B cell (primary cell): ENCODE data around the gene SIGLEC10. TPM values are rescaled to one million over a fixed set of nuclear protein-coding genes. Genes with fewer than 3 reads are reported as not detected.

Experiments
- ATAC-seq: fragments of 200-7000 bp; cut with Tn5 transposase; one replicate; pipeline ENCODE4 v1.10.0; 2021; ENCODE audit warnings: low read depth, mild to moderate bottlenecking, moderate number of reproducible peaks, moderate library complexity
- CTCF ChIA-PET: fragments of 350-600 bp; sonication (Branson Sonifier 250); formaldehyde crosslinking; loops from one replicate; lab custom pipeline; 2021; ENCODE audit warnings: antibody characterized with exemption, inconsistent platforms; lab: Charles Lee
- POLR2A ChIA-PET: fragments of 350-600 bp; sonication (Branson Sonifier 250); formaldehyde crosslinking; loops from one replicate; lab custom pipeline; 2021; ENCODE audit warnings: antibody characterized with exemption; lab: Charles Lee
- DNase-seq: peaks from one replicate; pipeline ENCODE4 v3.0.0; 2013
- H2AFZ ChIP-seq: 2 replicates; pipeline ENCODE4 v1.6.1; 2012; ENCODE audit warnings: mild to moderate bottlenecking, low read depth, low read length; ENCODE audit not compliant: insufficient read depth, poor library complexity, severe bottlenecking
- H3K27ac ChIP-seq, 2 donors: 1 replicate in 1 of 2; 2 replicates in 1 of 2; pipeline ENCODE4 v1.5.1; 2012 to 2013; ENCODE audit warnings: low read length in 2 of 2, mild to moderate bottlenecking in 2 of 2, moderate library complexity in 1 of 2
- H3K27me3 ChIP-seq, 4 experiments: fragments of 200-600 bp in 1 of 4; sonication (generic) in 1 of 4; replicated peaks in 1 of 4; 1 replicate in 2 of 4; 2 replicates in 2 of 4; pipeline versions ENCODE4 v1.6.1 to v1.7.0; 2013 to 2016; ENCODE audit warnings: low read length in 3 of 4, mild to moderate bottlenecking in 2 of 4, mixed read lengths in 1 of 4, moderate library complexity in 1 of 4; ENCODE audit not compliant: insufficient read depth in 4 of 4, control insufficient read depth in 3 of 4; ENCODE audit errors: control extremely low read depth in 1 of 4
- H3K36me3 ChIP-seq, 2 experiments: replicated peaks in 1 of 2; 1 replicate in 1 of 2; 2 replicates in 1 of 2; pipeline versions ENCODE4 v1.6.1 to v1.7.1; 2013; ENCODE audit warnings: low read length in 1 of 2; ENCODE audit not compliant: insufficient read depth in 2 of 2, control insufficient read depth in 1 of 2; ENCODE audit errors: control extremely low read depth in 1 of 2, extremely low read depth in 1 of 2
- H3K4me1 ChIP-seq, 2 donors: fragments of 200-600 bp in 1 of 2; sonication (generic) in 1 of 2; 1 replicate in 1 of 2; 2 replicates in 1 of 2; pipeline versions ENCODE4 v1.5.1 to v1.6.1; 2013 to 2017; ENCODE audit warnings: low read length in 2 of 2; ENCODE audit not compliant: control insufficient read depth in 2 of 2, insufficient read depth in 2 of 2
- H3K4me2 ChIP-seq: replicated peaks from 2 replicates; pipeline ENCODE3; 2012; ENCODE audit warnings: mild to moderate bottlenecking, low read depth, low read length; ENCODE audit not compliant: poor library complexity, severe bottlenecking
- H3K4me3 ChIP-seq, 5 experiments: fragments of 200-600 bp in 1 of 5; sonication (generic) in 1 of 5; 1 replicate in 3 of 5; 2 replicates in 2 of 5; pipeline versions ENCODE4 v1.5.1 to v1.7.0; 2011 to 2016; ENCODE audit warnings: low read length in 4 of 5, mild to moderate bottlenecking in 4 of 5, low read depth in 2 of 5, control low read depth in 1 of 5, moderate library complexity in 1 of 5; ENCODE audit not compliant: insufficient read depth in 1 of 5; ENCODE audit errors: control extremely low read depth in 1 of 5, extremely low read depth in 1 of 5
- H3K79me2 ChIP-seq: fragments of 200-600 bp; sonication (generic); one replicate; pipeline ENCODE4 v1.6.0; 2016; ENCODE audit warnings: low read length; ENCODE audit not compliant: control insufficient read depth, insufficient read depth
- H3K9ac ChIP-seq: fragments of 200-600 bp; sonication (generic); 2 replicates; pipeline ENCODE4 v1.6.1; 2017; ENCODE audit warnings: mild to moderate bottlenecking, low read length, moderate library complexity
- H3K9me3 ChIP-seq, 3 donors: one replicate each; pipeline versions ENCODE4 v1.6.1 to v1.7.1; 2013; ENCODE audit warnings: low read length in 2 of 3; ENCODE audit not compliant: control insufficient read depth in 2 of 3, insufficient read depth in 1 of 3; ENCODE audit errors: control extremely low read depth in 1 of 3
- H4K20me1 ChIP-seq: 2 replicates; pipeline ENCODE4 v1.6.0; 2012; ENCODE audit warnings: mild to moderate bottlenecking, low read length; ENCODE audit not compliant: insufficient read depth, control insufficient read depth, poor library complexity, severe bottlenecking
- H3K27ac Mint-ChIP-seq: one replicate; pipeline ENCODE4 v1.8.0; 2021; ENCODE audit warnings: mixed read lengths
- H3K27me3 Mint-ChIP-seq: one replicate; pipeline ENCODE4 v1.8.0; 2021; ENCODE audit warnings: mixed read lengths
- H3K4me1 Mint-ChIP-seq: one replicate; pipeline ENCODE4 v1.8.0; 2021; ENCODE audit warnings: mixed read lengths
- H3K4me3 Mint-ChIP-seq: one replicate; pipeline ENCODE4 v1.8.0; 2021; ENCODE audit warnings: mixed read lengths
- H3K9me3 Mint-ChIP-seq: one replicate; pipeline ENCODE4 v1.8.0; 2022; ENCODE audit warnings: mixed read lengths; ENCODE audit not compliant: insufficient read depth
- CTCF ChIP-seq: fragments of 200-600 bp; IDR thresholded peaks from one replicate; pipeline ENCODE4 v1.8.0; 2022; ENCODE audit warnings: antibody characterized with exemption, mild to moderate bottlenecking
- EZH2 ChIP-seq: IDR thresholded peaks from 2 replicates; pipeline ENCODE4 v1.6.1; 2012; ENCODE audit warnings: borderline replicate concordance, low read depth, mild to moderate bottlenecking, moderate library complexity, low read length; ENCODE audit not compliant: insufficient read depth, poor library complexity, severe bottlenecking
- WGBS: methylation state at CpG from one replicate; pipeline ENCODE4 v1.1.5; 2013; ENCODE audit warnings: missing lambda C conversion rate; ENCODE audit not compliant: insufficient coverage; 5-methylcytosine and 5-hydroxymethylcytosine counted together
- intact Hi-C: fragments of 100-400 bp; cut with micrococcal nuclease; formaldehyde crosslinking; loops from one replicate; pipeline ENCODE4 v1.10.0; 2022
- polyA plus RNA-seq: library from polyadenylated mRNA; depleted of rRNA; stranded (reverse); fragments of >200 nt; gene quantifications from 2 replicates; pipeline ENCODE4 v1.2.3, GENCODE V29; 2012
- total RNA-seq, 2 donors: library from RNA; stranded (reverse); fragments of 120-200 nt in 1 of 2; gene quantifications; 1 replicate in 1 of 2; 2 replicates in 1 of 2; pipeline versions ENCODE4 v1.2.3 to v1.2.4, GENCODE V29; 2013 to 2022

Gene SIGLEC10
- total and polyA plus RNA-seq, 2 donors (not counting 1 experiment from before 2014, with no cell fraction given): 49.1 to 87.6 TPM

- CTCF ChIA-PET: interaction anchor here (0.7 to 1.3 kb wide), 3 partner anchors 9 to 264 kb away, joined by 3 read pairs; no protein-coding TSS in a partner anchor
- Histone ChIP-seq H3K27ac (no peak overlapping the region), H3K36me3 (no peaks in the 10 kb centered on the region), H3K4me1 (no peaks in the 10 kb centered on the region), H4K20me1 (no peaks in the 10 kb centered on the region), H3K27me3 (peaks cover 0 to 8% (median 1%) of the 10 kb centered on the region in 4 experiments), H3K9me3 (no peaks in the 10 kb centered on the region), H2AFZ (no peak overlapping the region), H3K4me2 (no peak overlapping the region), H3K4me3 (no peak overlapping the region), H3K79me2 (no peaks in the 10 kb centered on the region), H3K9ac (no peak overlapping the region)
- no peak overlapping the region for H3K4me3 Mint-ChIP-seq
- peaks cover 24% of the 10 kb centered on the region for H3K27me3 Mint-ChIP-seq
- no peaks in the 10 kb centered on the region for H3K9me3 Mint-ChIP-seq
- DNase-seq (no peak), ATAC-seq (no peak)
- no peak for TF ChIP-seq CTCF
- TF ChIP-seq EZH2: no peak
- POLR2A ChIA-PET: interaction anchor here (1.5 kb wide), 1 partner anchor 16 kb away, joined by 3 read pairs; the partner anchor contains the start of gene SIGLEC10
- no peak overlapping the region for H3K27ac Mint-ChIP-seq
- intact Hi-C loops: no loop called here
- peaks cover under 1% of the 10 kb centered on the region for H3K4me1 Mint-ChIP-seq
- no CpG with 5 or more reads among the region's 4 CpGs for WGBS
Measured at GRCh38 chr19:51433043-51433442, 15.6 kb upstream of the SIGLEC10 start.

GRCh38 chr19:51431124-51431523, 13.7 kb upstream of the SIGLEC10 start:
- Histone ChIP-seq H3K27ac (no peak overlapping the region), H2AFZ (no peak overlapping the region), H3K9me3 (no peaks in the 10 kb centered on the region), H3K27me3 (peaks cover 0 to 11% (median 1%) of the 10 kb centered on the region in 4 experiments), H4K20me1 (no peaks in the 10 kb centered on the region), H3K4me2 (no peak overlapping the region), H3K4me3 (no peak overlapping the region), H3K79me2 (no peaks in the 10 kb centered on the region), H3K4me1 (no peaks in the 10 kb centered on the region), H3K36me3 (no peaks in the 10 kb centered on the region), H3K9ac (no peak overlapping the region)
- TF ChIP-seq EZH2: no peak
- no peak for TF ChIP-seq CTCF
- H3K9me3 Mint-ChIP-seq: no peaks in the 10 kb centered on the region
- H3K4me1 Mint-ChIP-seq: no peaks in the 10 kb centered on the region
- intact Hi-C loops: no loop called here
- peaks cover 10% of the 10 kb centered on the region for H3K27me3 Mint-ChIP-seq
- DNase-seq: no peak
- WGBS: 33% methylated on average over 1 of the region's 3 CpGs
- no peak overlapping the region for H3K4me3 Mint-ChIP-seq
- H3K27ac Mint-ChIP-seq: no peak overlapping the region
- ChIA-PET CTCF (no interaction called here), POLR2A (no interaction called here)
- ATAC-seq: no peak
